CD1c-positive myeloid dendritic cell (primary cell): ENCODE results near the gene ZNF578.
"Not testable (repeated sequence)": the region's sequence is repeated elsewhere in the genome, so short reads cannot be mapped to it uniquely, and the experiment has no call there.

Experiments
- DNase-seq: peaks from one replicate; pipeline ENCODE4 v3.0.0-alpha.2; 2016; ENCODE audit errors: extremely low spot score

The ZNF578 gene

GRCh38 chr19:52453324-52454094 is at the start of gene ZNF578:
Gene ZNF578, plus strand, starts transcription at chr19:52453553. Its CDS starts 48,293 bp downstream, at chr19:52501846.
- DNase-seq: peak; percentile 60

DNA sequence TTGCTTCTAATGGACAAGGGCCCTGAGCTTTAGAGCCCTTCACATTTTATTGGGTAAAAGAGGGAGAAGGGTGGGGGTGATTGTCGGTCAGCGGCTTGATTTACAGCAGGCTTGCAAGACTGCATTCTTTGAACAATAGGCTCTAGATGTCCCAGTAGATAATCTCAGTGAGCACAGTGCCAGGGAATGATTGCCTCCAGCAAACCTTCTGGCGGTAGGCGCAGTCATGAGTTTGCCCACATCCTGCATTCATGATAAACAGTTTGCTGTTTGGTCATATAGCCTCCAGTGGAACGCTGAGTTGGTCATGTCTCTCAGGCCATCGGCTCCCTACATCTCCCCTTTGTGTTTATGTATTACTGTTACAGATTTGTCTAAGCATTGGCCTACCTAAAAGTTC is 43.1 kb upstream of the ZNF578 start:
- no peak for DNase-seq

DNA sequence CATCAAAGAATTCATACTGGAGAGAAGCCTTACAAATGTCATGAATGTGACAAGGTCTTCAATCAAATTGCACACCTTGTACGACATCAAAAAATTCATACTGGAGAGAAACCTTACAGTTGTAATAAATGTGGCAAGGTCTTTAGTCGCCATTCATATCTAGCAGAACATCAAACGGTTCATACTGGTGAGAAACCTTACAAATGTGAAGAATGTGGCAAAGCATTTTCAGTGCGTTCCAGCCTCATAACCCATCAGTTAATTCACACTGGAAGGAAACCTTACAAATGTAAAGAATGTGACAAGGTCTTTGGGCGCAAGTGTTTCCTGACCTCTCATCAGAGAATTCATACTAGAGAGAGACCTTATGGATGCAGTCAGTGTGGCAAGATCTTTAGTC is 37.6 kb upstream of the ZNF578 start:
- DNase-seq: no peak

- no peak for DNase-seq
Observed at GRCh38 chr19:52428937-52429336, 24.4 kb upstream of the ZNF578 start, which contains the start of gene ZNF534. Gene ZNF534, plus strand, starts transcription at chr19:52429148. Its CDS starts 2,327 bp downstream, at chr19:52431475.

DNA sequence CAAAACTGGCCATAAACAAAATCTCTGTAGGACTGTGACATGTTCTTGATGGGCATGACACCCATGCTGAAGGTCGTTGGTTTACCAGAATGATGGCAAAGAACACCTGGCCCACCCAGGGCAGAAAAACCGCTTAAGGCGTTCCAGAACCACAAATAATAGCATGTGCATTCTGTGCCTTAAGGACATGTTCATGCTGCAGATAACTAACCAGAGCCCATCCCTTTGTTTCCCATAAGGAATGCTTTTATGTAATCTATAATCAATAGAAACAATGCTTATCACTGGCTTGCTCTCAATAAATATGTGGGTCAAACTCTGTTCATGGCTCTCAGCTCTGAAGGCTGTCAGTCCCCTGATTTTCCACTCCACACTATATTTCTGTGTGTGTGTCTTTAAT is 11.2 kb upstream of the ZNF578 start:
- DNase-seq: no peak

- DNase-seq: no peak
Observed at GRCh38 chr19:52444506-52444905, 8.8 kb upstream of the ZNF578 start.

DNA sequence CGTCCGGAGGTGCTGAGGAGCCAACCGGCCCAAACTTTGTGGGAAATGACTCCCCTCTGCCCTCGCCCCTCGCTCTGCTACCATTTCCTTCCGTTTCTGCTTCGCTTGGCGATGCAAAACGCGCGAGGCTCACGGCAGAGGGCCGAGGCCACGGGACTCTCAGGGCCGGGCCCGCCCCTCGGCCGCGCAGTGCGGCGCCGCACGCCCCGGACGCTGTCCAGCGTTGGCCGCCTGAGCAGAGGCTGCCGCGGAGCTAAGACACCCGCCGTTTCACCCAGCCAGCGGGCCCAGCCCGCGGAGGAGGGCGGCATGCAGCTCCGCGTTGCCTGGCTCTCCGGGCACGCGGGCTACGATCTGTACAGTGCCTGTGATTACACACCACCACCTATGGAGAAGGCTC is 2.1 kb upstream of the ZNF578 start:
- DNase-seq: no peak

GRCh38 chr19:52464798-52465470 is 11.6 kb downstream of the ZNF578 start:
- DNase-seq: no peak

DNA sequence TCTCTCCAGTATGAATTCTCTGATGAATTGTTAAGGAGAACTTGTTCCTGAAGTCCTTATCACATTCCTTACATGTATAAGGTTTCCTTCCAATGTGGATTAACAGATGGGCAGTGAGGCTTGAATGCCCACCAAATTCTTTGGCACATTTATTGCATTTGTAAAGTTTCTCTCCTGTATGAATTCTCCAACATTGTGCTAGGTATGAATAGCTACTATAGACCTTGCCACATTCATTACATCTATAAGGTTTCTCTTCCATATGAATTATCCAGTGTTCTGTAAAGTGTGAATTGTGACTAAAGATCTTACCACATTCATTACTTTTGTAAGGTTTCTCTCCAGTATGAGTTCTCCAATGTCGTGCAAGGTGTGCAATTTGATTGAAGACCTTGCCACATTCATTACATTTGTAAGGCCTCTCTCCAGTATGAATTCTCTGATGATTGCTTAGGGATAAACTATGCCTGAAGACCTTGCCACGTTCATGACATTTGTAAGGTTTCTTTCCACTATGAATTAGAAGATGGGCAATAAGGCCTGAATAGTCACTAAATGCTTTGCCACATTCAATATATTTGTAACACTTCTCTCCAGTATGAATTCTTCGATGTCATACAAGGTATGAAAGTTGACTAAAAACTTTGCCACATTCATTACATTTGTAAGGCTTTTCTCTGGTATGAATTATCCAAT is 20.4 kb downstream of the ZNF578 start:
- DNase-seq: no peak

DNA sequence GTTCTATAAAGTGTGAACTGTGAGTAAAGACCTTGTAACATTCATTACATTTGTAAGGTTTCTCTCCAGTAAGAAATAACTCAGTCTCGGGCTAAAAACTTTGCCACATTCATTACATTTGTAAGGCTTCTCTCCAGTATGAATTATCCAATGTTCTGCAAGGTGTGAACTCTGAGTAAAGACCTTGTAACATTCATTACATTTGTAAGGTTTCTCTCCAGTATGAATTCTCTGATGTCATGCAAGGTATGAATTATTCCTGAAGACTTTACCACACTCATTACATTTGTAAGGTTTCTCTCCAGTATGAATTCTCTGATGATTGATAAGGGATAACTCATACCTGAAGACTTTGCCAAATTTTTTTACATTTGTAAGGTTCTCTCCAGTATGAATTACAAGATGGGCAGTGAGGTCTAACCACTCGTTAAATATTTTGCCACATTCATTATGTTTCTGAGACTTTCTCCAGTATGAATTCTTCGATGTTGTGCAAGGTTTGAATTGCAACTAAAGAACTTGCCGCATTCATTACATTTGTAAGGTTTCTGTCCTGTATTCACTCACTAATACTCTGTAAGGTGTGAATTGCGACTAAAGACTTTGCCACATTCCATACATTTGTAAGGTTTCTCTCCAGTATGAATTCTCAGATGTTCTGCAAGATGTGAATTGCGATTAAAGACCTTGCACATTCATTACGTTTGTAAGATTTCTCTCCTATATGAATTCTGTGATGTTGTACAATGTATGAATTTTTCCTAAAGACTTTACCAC is 21.2 kb downstream of the ZNF578 start:
- DNase-seq: no peak

- not testable (repeated sequence) for DNase-seq
Observed at GRCh38 chr19:52484111-52484743, 30.9 kb downstream of the ZNF578 start.

- DNase-seq: not testable (repeated sequence)
Observed at GRCh38 chr19:52485064-52485463, 31.7 kb downstream of the ZNF578 start.

- not testable (repeated sequence) for DNase-seq
Observed at GRCh38 chr19:52485561-52486240, 32.3 kb downstream of the ZNF578 start.

GRCh38 chr19:52492201-52492993 is 39.0 kb downstream of the ZNF578 start:
- no peak for DNase-seq

DNA sequence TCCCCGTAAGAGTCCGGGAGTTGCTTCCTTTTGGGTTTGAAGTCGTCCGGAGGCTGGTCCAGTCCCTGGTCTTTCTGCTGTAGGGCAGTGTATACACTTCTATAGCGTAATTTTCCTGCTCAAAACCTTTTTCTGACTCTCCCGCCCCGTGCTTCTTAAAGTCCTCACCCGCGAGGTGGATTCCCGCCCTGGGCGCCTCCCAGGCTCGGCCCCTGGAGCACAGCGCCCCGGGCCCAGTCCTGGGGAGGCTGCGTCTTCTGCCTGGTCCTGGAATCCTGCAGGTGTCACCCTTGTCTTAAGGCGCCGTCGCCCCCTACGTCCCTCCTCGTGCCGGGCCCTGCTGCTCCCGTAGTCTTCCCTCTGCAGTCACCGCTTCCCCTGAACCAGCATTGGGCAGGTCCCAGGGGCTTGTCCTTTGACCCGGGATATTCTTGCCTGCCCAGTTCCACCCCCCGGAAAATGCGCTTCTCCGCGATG is 39.7 kb downstream of the ZNF578 start:
- DNase-seq: no peak

GRCh38 chr19:52494518-52494917 is 41.2 kb downstream of the ZNF578 start:
- DNase-seq: no peak

GRCh38 chr19:52498571-52498970 is 45.2 kb downstream of the ZNF578 start:
- no peak for DNase-seq

GRCh38 chr19:52500474-52500873 is 47.1 kb downstream of the ZNF578 start:
- DNase-seq: not testable (repeated sequence)

GRCh38 chr19:52500991-52501390 is 47.6 kb downstream of the ZNF578 start:
- DNase-seq: not testable (repeated sequence)

DNA sequence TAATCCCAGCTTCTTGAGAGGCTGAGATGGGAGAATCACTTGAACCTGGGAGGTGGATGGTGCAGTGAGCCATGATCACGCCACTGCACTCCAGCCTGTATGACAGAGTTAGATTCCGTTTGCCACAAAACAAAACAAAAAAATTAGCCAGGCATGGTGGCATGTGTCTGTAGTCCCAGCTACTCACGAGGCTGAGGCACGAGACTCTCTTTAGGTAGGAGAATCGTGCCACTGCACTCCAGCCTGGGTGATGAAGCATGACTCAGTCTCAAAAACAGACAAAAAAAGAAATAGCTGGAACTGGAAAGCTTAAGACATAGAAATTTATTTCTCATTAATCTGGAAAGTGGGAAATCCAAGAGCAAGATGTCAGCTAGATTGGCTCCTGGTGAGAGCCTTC is 53.9 kb downstream of the ZNF578 start:
- no peak for DNase-seq
